ENCODE data around the gene MAPKAP1.

Gene MAPKAP1

DNA sequence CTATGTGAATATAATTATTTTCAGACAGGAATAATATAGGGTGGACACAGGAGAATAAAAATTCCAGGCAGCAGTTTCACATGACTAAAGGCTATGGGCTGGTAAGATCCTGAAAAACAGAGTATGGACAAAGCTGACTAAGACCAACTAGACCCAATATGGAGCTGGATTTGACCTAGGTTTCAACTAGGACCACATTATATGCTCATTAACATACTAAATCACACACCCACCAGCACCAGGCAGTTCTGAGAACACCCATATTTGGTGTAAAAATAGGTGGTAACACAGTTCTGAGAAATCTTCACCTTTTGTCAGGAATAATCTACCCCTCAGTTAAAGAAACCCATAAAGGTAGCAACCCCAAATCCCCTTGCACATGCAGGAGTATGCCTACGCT lies 64.7 kb downstream of the MAPKAP1 start:
- DNase-seq (ENCODE audit: low read depth) = no peak

DNA sequence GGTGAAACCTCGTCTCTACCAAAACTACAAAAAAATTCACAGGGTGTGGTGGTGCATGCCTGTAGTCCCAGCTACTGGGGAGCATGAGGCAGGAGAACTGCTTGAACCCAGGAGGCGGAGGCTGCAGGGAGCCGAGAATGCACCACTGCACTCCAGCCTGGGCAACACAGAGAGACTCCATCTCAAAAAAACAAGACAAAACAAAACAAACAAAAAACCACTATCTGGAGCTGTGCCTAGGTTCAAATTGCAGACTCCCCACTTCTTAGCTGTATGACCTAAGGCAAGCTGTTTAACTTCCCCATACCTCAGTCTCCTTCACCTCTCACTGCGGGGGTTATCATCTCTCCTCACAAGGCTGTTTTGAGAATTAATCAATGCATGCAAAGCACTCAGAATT lies 68.0 kb downstream of the MAPKAP1 start:
- no peak for DNase-seq (ENCODE audit: low read depth)

DNA sequence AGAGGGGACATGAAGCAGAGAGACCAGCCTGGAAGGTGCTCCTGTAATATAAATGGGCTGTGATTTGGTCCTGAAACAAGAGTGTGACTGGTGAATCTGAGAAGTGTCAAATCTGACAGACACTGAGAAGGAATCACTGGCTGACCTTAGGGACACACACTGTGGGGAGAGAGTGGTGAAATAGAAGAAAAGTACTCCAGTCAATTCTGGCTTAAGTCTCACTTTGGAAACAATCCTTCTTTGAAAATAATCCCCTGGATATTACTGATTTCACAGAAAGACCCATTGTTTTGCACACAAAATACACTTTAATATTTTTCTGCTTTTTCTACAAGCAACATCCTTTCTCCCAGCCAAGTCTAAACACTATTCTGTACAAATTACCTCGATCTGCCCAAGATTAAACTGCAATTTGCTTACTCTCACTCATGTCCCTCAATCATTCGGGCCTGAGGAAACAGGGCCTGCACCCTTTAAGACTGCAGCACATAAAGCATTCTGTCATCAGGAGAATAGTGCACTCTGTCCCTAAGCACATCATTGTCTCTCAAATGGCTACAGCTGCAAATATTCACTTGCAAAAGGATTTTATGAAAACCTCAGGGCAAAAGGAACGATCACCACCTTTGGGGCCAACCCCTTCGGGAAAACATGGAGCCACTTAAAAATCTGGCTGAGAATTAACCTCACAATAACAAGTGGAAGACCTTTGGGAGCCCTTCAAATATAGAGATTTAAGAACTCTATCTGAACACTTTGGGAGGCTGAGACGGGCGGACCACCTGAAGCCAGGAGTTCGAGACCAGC lies 68.6 kb downstream of the MAPKAP1 start:
- no peak for DNase-seq (ENCODE audit: low read depth)

DNA sequence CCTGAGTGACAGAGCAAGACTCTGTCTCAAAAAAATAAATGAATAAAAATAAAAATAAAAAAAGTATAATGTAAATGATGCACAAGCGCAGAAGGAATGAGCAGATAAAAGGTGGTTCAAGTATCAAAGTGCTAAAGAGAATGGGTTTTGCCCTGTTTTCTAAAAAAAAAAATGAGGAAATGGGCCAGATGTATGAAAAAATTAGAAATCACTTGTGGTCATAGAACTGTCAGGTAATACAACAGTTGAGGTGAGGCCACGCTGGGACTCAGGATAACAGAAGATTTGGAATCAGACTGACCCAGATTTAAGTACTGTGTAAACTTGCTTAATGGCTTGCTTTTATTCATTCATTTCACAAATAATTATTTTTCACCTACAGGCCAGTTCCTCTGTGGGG lies 69.8 kb downstream of the MAPKAP1 start:
- no peak for DNase-seq (ENCODE audit: low read depth)

DNA sequence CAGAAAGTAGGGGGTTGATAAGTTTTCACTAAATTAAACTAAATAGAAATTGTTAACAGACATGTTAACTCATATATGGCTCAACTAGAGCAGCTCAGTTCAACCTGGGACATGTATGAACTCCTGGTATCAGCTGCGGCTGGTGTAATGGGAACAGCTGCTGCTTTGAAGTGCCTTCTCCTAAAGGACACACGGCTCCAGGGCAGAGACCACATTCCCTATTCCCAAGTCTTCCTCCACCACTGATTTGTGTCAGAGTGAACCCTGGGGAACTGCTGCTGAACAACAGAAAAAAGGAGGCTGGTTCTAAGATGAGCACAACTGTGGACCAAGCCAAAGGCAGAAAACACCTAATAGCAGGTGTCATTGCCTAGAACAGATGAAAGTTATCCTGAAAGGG lies 71.1 kb downstream of the MAPKAP1 start:
- no peak for DNase-seq (ENCODE audit: low read depth)

DNA sequence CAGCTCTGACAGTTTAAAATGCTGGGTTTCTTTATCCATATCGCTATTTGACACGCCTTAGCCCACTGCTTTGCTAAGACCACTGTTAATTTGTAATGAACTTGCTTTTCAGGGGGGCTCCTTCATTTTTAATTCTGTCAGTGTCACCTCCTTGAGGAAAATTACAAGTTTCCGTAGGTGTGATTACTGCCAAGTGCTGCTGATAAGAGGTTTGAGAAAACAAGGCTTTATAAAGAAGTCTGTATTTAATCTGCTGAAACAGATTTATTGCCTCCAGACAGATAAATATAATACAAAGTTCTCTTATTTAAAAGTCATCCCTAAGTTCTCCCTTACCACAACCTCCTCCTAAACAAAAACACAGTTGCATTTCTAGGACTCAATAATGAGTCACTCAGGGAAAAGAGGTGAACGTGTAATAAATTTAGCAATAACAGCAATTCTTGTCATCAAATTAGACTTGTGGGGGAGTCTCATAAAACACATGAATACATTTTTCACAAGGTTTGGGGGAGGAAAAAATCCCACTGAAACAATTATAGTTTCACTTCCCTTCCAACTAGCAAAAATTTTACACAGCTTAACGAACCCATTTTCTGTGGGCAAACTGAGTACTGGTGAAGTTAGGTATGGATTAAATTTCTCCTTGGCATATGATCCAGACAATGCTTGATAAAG lies 72.8 kb downstream of the MAPKAP1 start:
- DNase-seq (ENCODE audit: low read depth) = no peak

DNA sequence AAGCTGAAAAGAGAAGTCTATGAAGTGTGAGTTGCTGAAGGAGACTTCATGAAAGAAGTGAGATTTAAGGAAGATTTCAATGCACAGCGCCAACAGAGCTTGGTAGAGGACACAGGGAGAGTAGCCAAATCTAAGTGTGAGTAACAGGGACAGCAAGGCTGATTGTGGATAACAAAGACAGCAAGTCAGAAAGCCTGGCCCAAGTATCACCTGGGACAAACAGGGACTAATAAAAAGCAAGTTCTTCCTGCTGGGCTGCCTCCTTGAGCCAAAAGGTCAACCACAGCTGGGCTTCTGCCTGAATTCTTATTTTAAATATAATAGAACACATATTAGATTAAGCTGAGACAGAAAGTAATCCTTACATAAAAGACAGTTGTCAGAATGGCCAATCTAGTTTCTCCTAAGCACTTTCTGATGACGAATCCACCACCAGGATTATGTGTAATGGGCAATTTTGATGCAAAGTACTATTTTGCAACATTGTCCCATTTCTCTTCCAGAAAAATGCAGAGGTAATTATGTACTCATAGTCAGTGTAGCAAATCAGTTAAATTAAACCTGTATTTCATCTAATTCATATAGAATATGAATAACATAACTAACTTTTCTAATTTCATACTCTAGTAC lies 73.8 kb downstream of the MAPKAP1 start:
- no peak for DNase-seq (ENCODE audit: low read depth)

DNA sequence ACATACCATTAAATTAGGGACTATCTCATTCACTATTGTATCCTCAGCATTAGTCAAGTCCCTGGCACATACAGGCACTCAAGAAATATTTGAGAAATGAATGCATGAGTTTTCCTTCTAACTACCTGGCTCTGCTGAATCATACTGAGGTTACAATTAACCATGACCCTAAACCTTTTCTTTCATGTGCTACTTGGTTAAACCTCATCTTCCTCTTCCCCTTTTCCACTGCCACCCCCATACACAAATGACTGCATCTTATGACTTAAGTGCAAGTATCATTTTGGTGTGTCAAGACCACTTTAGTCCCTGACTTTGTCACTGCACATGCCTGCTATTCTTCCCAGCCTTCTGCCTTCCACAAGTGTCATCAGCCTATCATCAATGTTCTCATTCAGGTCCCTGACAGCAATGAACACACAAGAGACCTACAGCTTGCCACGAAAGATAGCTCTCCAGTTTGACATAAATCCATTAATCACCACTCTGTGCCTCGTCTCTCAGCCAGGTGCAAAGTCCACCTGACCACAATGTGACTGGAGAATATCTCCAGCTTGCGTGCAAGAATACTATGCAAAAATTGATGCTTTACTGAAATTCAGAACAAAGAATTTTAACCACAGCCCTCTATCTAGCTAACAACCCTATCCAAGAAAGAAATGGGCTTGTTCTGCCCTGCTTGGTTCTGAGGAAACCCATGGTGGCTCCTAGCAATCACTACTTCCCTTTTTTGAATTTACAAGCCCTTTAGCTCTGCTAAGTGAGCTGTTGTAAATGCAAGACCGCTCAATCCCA lies 74.5 kb downstream of the MAPKAP1 start:
- no peak for DNase-seq (ENCODE audit: low read depth)

DNA sequence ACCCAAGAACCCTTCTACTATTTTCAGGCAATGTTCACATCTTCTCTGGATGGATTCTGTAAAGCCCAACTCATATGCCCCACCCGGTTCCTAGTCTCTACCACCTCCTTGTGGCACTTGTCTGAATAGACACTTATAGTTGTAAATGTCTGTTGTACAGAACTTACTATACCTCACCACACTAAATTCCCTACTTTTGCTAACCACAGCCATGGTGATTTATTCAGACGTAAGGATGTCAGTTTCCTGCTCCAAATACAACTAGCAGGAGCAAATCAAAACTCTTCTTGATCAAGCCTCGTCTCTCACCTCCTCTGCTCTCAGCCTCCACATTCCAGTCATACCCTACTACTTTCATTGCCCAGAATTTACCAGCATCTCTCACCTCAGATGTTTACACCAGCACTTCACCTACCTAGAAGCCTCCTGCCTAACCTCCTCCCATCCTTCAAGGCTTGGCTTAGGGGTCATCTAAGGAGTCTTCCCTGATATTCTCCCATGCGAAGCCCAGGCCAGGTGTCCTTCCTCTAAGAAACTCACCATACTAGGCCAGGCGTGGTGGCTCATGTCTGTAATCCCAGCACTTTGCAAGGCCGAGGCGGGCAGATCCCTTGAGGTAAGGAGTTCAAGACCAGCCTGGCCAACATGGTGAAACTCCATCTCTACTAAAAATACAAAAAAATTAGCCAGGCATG lies 75.5 kb downstream of the MAPKAP1 start:
- no peak for DNase-seq (ENCODE audit: low read depth)

DNA sequence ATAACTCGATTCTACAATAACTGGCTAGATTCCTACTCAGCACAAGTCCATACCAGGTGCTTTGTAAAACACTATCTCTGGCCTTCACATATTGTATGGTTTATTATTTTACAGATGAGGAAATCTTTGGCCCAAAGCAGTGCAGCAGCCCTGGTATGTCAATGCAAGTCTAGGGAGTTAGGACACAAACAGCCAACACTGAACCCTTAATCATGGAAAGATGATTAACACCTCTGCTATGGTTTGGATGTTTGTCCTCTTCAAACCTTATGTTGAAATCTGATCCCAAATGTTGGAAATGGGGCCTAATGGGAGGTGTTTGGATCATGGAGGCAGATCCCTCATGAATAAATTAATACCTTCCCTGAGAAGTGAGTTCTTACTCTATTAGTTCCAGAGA lies 76.6 kb downstream of the MAPKAP1 start:
- DNase-seq (ENCODE audit: low read depth) = no peak

DNA sequence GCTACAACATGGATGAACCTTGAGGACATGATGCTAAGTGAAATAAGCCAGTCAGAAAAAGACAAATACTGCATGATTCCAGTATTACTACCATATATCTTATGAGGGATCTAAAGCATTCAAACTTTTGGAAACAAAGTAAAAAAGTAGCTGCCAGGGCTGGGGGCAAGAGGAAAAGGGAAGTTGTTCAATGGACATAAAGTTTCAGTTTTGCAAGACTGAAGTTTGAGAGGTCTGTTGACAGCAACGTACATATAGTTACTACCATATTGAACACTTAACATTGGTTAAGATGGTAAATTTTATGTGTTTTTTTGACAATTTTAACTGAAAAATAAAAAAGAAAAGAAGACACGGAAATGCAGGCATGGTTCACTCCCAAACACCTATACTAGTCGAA lies 77.6 kb downstream of the MAPKAP1 start:
- DNase-seq (ENCODE audit: low read depth) = no peak

DNA sequence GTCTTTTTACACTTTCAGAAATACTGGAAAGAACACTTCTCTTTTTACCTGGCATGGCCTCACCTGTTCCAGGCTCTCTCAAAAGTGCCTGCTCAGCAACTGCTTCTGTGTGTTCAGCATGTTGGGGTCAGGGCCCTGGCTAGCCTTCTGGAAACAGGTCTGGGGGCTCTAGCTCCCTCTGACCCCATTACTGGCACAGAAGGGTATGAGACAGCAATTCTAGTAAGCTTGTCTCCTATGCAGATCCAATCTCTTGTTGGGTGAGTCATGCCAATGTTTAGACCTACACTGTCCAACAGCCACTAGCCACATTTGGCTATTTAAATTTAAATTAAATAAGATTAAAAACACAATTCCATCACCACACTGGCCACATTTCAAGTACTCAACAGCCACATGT lies 80.8 kb downstream of the MAPKAP1 start:
- DNase-seq (ENCODE audit: low read depth) = no peak

DNA sequence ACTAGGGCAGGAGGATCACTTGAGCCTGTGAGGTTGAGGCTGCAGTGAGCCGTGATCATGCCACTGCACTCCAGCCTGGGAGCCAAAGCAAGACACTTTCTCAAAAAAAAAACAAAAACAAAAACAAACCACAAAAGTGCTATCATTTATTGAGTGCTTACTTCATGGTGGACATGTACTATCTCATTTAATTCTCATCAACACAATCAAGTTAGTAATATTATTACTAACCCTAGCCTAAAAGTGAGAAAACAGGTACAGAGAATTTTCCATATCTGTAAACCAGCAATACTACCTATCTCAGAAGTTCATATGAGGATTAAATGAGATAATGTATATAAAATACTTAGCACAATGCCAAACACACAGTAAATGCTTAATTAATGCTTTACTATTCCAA lies 85.8 kb downstream of the MAPKAP1 start:
- no peak for DNase-seq (ENCODE audit: low read depth)

DNA sequence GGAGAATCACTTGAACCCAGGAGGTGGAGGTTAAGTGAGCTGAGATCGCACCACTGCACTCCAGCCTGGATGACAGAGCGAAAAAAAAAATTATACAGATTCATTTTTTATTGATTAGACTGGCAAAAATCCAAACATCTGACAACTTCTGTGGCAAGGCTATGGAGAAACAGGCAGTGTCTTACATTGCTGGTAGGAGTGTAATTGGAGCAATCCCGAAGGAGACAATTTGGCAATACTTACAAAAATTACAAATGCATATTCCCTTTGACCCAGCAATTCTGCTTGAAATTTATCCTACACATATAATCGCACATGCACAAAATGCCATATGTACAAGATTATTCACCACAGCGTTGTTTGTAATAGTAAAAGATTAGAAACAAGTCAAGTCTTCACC lies 86.8 kb downstream of the MAPKAP1 start:
- DNase-seq (ENCODE audit: low read depth) = no peak

DNA sequence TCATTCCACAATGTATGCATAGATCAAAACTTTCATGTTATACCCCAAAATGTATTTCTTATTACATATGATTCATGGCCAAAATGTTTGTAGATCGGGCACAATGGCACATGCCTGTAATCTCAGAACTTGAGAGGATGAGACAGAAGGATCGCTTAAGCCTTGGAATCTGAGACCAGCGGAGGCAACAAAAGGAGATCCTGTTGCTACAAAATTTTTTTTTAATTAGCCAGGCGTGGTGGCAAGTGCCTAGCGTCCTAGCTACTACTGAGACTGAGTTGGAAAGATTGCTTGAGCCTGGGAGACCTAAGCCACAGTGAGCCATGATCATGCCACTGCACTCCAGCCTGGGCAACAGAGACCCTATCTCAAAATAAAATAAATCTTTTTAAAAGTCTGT lies 89.9 kb downstream of the MAPKAP1 start:
- DNase-seq (ENCODE audit: low read depth) = no peak

DNA sequence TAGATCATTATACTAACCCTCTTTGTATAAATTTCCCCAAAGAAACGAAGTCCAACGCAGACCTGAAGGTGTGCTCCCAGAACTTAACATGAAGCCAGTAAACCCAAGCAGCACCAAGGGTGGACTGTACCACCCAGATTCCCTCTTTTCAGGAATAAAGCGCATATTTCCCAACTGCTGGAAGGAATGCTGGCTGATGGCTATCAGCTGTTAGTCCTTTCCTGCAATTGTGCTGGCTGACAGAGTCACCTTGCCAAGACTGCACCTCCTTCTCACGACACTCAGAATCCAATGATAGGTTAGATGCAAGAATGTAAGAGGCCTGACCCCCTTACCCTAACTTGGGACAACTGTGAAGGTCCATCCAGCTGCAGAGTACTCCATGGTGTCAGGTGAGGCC lies 93.9 kb downstream of the MAPKAP1 start:
- no peak for DNase-seq (ENCODE audit: low read depth)

DNA sequence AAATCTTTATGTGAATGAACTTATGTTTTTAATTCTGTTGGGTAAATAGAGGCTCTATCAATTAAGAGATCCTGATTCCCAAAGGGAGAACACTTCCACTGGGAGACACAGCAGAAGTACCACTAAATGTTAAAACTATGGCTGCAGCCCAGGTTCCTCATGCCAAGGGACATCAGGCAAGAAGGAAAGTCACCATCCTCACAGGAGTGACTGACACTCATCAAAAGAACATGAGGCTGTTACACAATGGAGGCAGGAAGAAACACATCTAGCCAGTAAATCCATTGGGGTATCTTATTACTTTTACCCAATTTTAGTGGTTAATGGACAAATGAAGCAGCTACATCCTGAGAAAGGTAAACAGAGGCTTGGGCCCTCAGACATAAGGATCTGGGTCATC lies 94.4 kb downstream of the MAPKAP1 start:
- DNase-seq (ENCODE audit: low read depth) = no peak

DNA sequence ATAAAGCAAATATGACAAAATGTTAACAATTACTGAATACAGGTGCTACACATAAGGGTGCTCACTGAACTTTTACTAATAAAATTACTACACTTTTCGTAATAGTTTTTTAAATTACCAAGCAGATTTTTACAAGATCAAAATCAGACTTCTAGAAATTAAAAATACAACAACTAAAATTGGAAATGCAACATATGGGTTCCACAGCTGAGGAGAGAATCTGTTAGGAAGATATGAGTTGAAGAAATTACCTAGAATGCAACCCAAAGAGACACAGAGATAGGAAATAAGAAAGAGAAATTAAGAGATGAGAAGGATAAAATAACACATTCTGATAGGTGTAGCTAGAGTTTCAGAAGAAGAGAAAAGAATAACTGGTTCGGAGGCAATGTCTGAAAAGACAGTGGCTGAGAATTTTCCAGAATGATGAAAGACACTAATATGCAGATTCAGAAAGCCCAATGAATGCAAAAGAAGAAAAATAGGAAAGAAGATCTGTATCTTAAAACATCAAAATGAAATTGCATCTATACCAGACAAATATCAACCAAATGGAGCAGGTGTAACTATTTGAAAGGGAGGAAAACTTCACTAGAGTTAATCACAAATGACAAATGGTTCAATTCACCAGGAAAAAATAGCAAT lies 95.8 kb downstream of the MAPKAP1 start:
- DNase-seq (ENCODE audit: low read depth) = no peak

DNA sequence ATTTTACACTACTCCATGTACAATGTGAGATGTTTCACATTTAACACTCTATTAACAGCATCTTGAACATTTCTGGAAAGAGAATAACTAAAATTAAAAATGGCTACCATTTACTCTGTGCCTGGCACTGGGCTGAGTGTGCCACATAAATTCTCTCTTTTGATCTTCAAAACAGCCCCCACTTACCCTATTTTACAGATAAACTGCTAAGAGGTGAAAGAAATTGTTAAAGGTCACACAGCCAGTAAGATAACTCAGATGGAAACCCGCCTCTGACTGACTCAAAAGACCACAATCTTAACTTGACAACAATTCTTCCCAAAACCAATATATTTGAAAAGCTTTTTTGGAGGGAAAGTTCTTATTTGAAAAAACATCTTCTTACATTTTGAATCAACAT lies 97.3 kb downstream of the MAPKAP1 start:
- no peak for DNase-seq (ENCODE audit: low read depth)

DNA sequence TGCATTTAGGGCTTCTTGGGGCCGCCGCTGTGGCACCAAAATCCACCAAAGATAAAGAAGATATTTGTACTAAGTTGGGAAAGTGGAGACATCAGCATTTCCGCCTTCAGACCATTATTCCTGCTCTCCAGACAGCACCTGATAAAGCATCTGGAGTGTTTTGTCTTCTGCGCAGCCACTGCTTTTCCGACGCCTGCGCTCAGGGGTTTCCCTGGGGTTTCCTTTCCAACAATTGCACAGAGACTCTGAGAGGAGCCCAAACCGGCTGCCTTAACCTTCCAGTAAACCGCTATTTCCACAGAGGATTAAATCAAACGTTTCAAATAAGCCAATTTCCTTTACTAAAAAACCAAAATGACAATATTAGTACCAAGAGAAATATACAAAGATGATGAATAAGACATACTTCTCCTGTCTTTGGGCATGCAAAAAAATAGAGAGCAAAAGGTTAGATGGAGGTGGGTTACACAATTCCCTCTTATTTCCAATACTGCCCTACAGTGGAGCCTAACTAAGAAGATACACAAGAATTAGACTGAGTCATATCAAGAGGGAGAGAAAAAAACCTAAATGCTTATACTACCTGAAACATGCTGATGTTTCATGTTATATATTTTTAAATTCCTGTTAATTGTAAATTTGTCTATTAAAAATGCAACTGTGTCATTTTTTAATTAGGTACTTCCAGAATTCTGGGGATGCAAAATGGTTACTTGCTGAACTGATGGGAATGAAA lies 98.4 kb downstream of the MAPKAP1 start:
- DNase-seq (ENCODE audit: low read depth) = no peak

DNA sequence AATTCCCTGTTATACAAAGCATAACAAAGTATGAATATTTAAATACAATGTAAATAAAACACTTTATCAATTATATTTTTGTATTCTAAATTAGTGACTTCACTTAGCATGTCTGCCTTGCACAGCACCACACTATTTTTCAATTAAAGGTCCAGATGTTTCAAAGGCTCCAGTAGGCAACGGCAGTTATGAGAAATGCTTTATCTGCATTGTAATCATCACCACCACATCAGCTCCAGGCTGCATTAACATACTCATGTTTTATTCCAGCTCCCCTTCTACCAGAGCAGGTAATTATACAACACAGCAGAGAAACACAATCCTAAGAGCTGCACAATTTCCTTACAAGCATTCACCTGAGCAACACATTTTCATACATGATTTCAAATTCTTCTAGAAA lies 102.8 kb downstream of the MAPKAP1 start:
- DNase-seq (ENCODE audit: low read depth) = no peak
